ENCODE results near the gene PLB1. TPM values are rescaled to one million over a fixed set of nuclear protein-coding genes. Genes with fewer than 3 reads are reported as not detected.

The PLB1 gene
- total and polyA plus RNA-seq, 9 of the 15 experiments (the other 6 are each of a cell fraction or from before 2014, with no cell fraction given), result 0.01 to 0.09 (median 0.07) TPM; not detected in 2

DNA sequence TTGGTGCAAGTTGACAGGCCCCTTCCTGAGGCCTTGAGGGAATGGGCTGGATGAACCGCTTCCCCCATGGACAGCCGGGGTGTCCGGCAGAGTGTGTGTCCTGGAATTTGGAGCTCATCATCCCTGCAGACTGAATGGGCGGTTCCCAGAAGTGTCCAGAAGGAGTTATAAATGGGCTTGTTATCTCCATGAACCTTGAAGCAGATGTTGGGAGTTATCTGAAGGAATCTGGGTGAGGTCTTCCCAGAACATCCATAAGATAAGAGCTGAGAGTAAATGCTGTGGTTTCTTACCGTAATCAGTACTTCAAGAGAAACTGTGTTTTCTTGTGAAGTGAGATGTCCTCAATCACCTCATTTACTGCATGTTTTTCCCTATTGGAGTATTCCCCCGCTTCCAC, 21.1 kb downstream of the PLB1 start (continued):
- TF ChIP-seq YY1 (IDR thresholded peaks at IDR 0.05; ENCODE audit: borderline replicate concordance in 1 of 3, control insufficient read depth in 1 of 3, extremely low read depth in 1 of 3, insufficient read depth in 3 of 3, insufficient read length in 1 of 3, insufficient replicate concordance in 2 of 3, low read depth in 1 of 3, low read length in 2 of 3) (no peak), POLR2AphosphoS2 (IDR thresholded peaks at IDR 0.05; ENCODE audit: low read length) (no peak), ZNF184 (CRISPR knock-in tag; IDR thresholded peaks at IDR 0.05) (no peak), CTCFL (IDR thresholded peaks at IDR 0.05; ENCODE audit: borderline replicate concordance, insufficient read depth, low read depth, low read length, poor library complexity, severe bottlenecking) (no peak), ZNF239 (CRISPR knock-in tag; IDR thresholded peaks at IDR 0.05) (peak; percentile 65), SMAD3 (CRISPR knock-in tag; conservative IDR thresholded peaks at IDR 0.05) (peak; percentile 89), SIRT6 (IDR thresholded peaks at IDR 0.05; ENCODE audit: low read depth, low read length) (no peak), HNRNPH1 (optimal IDR thresholded peaks at IDR 0.05; ENCODE audit: low read depth, low read length) (no peak)
- TF ChIP-seq, protein P1, sequence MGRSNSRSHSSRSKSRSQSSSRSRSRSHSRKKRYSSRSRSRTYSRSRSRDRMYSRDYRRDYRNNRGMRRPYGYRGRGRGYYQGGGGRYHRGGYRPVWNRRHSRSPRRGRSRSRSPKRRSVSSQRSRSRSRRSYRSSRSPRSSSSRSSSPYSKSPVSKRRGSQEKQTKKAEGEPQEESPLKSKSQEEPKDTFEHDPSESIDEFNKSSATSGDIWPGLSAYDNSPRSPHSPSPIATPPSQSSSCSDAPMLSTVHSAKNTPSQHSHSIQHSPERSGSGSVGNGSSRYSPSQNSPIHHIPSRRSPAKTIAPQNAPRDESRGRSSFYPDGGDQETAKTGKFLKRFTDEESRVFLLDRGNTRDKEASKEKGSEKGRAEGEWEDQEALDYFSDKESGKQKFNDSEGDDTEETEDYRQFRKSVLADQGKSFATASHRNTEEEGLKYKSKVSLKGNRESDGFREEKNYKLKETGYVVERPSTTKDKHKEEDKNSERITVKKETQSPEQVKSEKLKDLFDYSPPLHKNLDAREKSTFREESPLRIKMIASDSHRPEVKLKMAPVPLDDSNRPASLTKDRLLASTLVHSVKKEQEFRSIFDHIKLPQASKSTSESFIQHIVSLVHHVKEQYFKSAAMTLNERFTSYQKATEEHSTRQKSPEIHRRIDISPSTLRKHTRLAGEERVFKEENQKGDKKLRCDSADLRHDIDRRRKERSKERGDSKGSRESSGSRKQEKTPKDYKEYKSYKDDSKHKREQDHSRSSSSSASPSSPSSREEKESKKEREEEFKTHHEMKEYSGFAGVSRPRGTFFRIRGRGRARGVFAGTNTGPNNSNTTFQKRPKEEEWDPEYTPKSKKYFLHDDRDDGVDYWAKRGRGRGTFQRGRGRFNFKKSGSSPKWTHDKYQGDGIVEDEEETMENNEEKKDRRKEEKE (IDR thresholded peaks at IDR 0.05; ENCODE audit: borderline replicate concordance in 1 of 2, control insufficient read depth in 1 of 2, low read depth in 2 of 2, low read length in 1 of 2), result no peak
- TF ChIP-seq, protein P2, sequence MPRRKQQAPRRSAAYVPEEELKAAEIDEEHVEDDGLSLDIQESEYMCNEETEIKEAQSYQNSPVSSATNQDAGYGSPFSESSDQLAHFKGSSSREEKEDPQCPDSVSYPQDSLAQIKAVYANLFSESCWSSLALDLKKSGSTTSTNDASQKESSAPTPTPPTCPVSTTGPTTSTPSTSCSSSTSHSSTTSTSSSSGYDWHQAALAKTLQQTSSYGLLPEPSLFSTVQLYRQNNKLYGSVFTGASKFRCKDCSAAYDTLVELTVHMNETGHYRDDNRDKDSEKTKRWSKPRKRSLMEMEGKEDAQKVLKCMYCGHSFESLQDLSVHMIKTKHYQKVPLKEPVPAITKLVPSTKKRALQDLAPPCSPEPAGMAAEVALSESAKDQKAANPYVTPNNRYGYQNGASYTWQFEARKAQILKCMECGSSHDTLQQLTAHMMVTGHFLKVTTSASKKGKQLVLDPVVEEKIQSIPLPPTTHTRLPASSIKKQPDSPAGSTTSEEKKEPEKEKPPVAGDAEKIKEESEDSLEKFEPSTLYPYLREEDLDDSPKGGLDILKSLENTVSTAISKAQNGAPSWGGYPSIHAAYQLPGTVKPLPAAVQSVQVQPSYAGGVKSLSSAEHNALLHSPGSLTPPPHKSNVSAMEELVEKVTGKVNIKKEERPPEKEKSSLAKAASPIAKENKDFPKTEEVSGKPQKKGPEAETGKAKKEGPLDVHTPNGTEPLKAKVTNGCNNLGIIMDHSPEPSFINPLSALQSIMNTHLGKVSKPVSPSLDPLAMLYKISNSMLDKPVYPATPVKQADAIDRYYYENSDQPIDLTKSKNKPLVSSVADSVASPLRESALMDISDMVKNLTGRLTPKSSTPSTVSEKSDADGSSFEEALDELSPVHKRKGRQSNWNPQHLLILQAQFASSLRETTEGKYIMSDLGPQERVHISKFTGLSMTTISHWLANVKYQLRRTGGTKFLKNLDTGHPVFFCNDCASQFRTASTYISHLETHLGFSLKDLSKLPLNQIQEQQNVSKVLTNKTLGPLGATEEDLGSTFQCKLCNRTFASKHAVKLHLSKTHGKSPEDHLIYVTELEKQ (CRISPR knock-in tag; IDR thresholded peaks at IDR 0.05), result no peak

Measured in K562 (cell line).